ENCODE results near the gene PNMA8C. TPM values are rescaled to one million over a fixed set of nuclear protein-coding genes. Genes with fewer than 3 reads are reported as not detected.

PNMA8C gene
- polyA plus RNA-seq (2012; ENCODE audit: insufficient read depth, insufficient read length, low read depth): 0.65 TPM

DNA sequence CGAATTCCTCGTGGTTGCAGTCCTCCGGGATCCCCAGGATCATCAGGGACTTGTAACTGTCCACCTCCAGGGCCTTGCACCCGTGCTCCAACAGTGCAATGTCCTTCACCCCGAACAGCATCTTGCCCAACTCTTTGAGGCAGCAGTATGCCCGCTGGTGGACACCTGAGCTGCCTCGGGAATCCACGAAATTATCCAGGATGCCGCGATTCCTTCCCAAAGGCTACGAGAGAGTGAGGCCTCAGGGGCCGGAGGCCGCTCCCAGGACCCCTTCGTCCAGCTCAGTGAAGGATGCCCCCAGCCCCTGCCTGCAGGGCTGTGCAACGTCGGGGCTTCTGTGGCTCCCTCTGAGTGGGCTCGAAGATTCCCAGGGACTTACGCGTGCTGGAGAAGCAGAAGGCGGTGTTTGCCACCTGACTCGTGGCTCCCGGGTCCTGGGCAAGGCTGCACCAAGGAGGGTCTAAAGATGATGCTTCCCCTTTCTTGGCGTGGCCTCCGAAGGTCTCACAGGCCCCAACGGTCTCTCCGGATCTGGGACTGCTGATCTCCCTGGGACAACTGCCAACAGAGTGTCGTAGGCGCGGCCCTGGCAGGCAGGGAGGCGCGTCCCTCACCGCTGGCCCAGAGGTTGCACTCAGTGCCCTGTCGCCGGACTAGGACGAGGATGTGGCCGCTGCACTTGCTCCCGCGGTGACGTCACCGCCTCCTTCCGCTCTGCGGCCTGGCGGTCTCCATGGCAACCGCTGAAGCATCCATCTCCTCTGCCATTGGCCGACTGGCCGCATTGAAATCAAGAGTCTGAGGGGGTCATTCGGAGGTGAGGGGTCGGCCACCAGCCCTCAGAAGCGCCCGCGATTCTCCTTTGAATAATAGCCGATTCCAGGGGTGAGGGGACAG is at the start of gene PNMA8C:
Gene PNMA8C (minus strand): TSS at position 698 of the 897 bp plus-strand sequence. CDS start 577 bp downstream, at position 121.
- Histone ChIP-seq H3K9me3 (no peaks in the 10 kb centered on the region), H3K36me3 (no peaks in the 10 kb centered on the region), H3K4me1 (no peaks in the 10 kb centered on the region), H3K27me3 (no peaks in the 10 kb centered on the region; the same call in 1 of the 2 replicates), H3K4me3 (ENCODE audit: low read depth, low read length) (peak within 1 kb of the TSS; percentile 57)
- DNase-seq: peak; percentile 85
- TF ChIP-seq, protein P1, sequence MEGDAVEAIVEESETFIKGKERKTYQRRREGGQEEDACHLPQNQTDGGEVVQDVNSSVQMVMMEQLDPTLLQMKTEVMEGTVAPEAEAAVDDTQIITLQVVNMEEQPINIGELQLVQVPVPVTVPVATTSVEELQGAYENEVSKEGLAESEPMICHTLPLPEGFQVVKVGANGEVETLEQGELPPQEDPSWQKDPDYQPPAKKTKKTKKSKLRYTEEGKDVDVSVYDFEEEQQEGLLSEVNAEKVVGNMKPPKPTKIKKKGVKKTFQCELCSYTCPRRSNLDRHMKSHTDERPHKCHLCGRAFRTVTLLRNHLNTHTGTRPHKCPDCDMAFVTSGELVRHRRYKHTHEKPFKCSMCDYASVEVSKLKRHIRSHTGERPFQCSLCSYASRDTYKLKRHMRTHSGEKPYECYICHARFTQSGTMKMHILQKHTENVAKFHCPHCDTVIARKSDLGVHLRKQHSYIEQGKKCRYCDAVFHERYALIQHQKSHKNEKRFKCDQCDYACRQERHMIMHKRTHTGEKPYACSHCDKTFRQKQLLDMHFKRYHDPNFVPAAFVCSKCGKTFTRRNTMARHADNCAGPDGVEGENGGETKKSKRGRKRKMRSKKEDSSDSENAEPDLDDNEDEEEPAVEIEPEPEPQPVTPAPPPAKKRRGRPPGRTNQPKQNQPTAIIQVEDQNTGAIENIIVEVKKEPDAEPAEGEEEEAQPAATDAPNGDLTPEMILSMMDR (IDR thresholded peaks at IDR 0.05; ENCODE audit: low read depth, low read length): no peak

DNA sequence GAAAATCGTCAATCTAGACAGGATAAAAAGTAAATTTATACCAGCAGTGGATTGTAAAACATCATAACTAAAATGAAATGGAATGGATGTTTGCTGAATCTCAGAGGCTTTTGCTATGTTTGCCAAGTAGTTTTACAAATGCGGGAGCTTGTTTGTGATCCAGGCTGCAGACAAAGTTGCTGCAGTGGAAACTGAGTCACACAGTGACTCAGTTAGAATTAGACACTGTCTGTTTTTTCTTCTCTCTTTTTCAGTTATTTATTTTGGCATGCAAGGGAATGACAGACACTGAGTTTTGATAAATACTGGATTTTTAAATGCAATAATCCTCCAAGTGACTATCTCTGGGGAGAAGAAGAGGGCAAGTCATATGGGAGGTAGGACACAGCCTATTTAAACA is 47.2 kb upstream of the PNMA8C start:
- TF ChIP-seq, protein P1 (IDR thresholded peaks at IDR 0.05; ENCODE audit: low read depth, low read length): no peak
- Histone ChIP-seq H3K4me3 (ENCODE audit: low read depth, low read length) (no peak overlapping the region), H3K4me1 (no peaks in the 10 kb centered on the region), H3K36me3 (no peaks in the 10 kb centered on the region), H3K27me3 (no peaks in the 10 kb centered on the region), H3K9me3 (no peaks in the 10 kb centered on the region)
- no peak for DNase-seq

DNA sequence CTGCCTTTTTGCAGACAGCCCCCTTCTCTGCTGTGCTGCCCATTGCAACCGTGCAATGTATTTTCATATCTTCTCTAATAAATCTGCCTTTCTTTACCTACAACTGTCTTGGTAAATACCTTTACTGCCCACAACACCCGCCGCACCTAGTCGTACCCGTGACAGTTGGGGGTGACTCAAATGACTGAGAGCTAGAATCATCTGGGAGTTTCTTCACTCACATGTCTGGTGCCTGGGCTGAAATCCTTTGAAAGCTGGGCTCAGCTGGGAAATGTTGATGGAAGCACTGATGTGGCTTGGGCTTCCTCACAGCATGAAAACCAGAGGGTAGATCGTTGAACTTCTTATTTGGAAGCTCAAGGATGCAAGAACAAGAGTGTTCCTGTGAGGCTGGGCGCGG is 45.5 kb upstream of the PNMA8C start:
- H3K4me3 ChIP-seq (ENCODE audit: low read depth, low read length): no peak overlapping the region
- no peaks in the 10 kb centered on the region; the same call in 1 of the 2 replicates for H3K36me3 ChIP-seq
- H3K4me1 ChIP-seq: no peaks in the 10 kb centered on the region
- no peaks in the 10 kb centered on the region for H3K27me3 ChIP-seq
- TF ChIP-seq, protein P1 (IDR thresholded peaks at IDR 0.05; ENCODE audit: low read depth, low read length): no peak
- H3K9me3 ChIP-seq: no peaks in the 10 kb centered on the region
- DNase-seq: no peak

- no peaks in the 10 kb centered on the region for H3K9me3 ChIP-seq
- TF ChIP-seq, protein P1 (IDR thresholded peaks at IDR 0.05; ENCODE audit: low read depth, low read length): no peak
- no peak for DNase-seq
- H3K4me1 ChIP-seq: no peaks in the 10 kb centered on the region
- no peaks in the 10 kb centered on the region for H3K27me3 ChIP-seq
- H3K36me3 ChIP-seq: no peaks in the 10 kb centered on the region; the same call in 1 of the 2 replicates
- no peak overlapping the region for H3K4me3 ChIP-seq (ENCODE audit: low read depth, low read length)
Observed at GRCh38 chr19:46472592-46472991, 43.9 kb upstream of the PNMA8C start.

- no peak for DNase-seq
- Histone ChIP-seq H3K9me3 (no peaks in the 10 kb centered on the region), H3K4me1 (no peaks in the 10 kb centered on the region), H3K4me3 (ENCODE audit: low read depth, low read length) (peak overlapping the region; percentile 75), H3K27me3 (no peaks in the 10 kb centered on the region), H3K36me3 (no peaks in the 10 kb centered on the region; the same call in 1 of the 2 replicates)
- TF ChIP-seq, protein P1 (IDR thresholded peaks at IDR 0.05; ENCODE audit: low read depth, low read length): no peak
Observed at GRCh38 chr19:46471811-46472543, 43.2 kb upstream of the PNMA8C start.

All from BE2C (cell line).